ENCODE data around the gene FBXW9.
A peak's percentile ranks its signal among the peaks of the same experiment; 100 is the strongest.
"Not testable (repeated sequence)": the region's sequence is repeated elsewhere in the genome, so short reads cannot be mapped to it uniquely, and the experiment has no call there.

Gene FBXW9

GRCh38 chr19:12696366-12697335 is at the start of gene FBXW9:
Gene FBXW9 (minus strand): TSS chr19:12696631. CDS start chr19:12696581, 50 bp downstream.
- DNase-seq, result peak; percentile 96

DNA sequence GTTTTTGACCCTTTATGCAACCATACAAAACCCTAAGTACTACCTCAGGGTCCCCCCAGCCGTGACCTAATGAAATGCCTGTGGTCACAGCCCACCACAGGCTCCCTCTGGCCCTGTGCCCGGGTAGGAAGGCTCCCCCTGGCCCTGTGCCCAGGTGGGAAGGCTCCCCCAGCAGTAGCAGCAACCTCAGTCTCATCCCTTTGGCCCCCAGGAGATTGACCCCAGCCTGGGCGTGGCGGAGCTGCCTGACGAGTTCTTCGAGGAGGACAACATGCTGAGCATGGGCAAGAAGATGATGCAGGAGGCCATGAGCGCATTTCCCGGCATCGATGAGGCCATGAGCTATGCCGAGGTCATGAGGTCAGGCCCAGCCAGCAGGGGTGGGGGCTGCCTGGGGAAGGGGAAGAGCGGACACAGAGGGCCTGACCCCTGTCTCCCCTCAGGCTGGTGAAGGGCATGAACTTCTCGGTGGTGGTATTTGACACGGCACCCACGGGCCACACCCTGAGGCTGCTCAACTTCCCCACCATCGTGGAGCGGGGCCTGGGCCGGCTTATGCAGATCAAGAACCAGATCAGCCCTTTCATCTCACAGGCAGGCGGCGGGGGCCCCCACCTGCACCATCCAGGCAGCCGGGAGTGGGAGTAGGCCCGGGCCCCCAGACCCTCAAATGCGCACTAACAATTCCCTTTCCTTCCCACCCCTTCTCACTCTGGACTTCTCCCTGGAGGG is 48.9 kb upstream of the FBXW9 start:
- peak; percentile 29 for DNase-seq

GRCh38 chr19:12737835-12738351 is 41.5 kb upstream of the FBXW9 start:
- no peak for DNase-seq

DNA sequence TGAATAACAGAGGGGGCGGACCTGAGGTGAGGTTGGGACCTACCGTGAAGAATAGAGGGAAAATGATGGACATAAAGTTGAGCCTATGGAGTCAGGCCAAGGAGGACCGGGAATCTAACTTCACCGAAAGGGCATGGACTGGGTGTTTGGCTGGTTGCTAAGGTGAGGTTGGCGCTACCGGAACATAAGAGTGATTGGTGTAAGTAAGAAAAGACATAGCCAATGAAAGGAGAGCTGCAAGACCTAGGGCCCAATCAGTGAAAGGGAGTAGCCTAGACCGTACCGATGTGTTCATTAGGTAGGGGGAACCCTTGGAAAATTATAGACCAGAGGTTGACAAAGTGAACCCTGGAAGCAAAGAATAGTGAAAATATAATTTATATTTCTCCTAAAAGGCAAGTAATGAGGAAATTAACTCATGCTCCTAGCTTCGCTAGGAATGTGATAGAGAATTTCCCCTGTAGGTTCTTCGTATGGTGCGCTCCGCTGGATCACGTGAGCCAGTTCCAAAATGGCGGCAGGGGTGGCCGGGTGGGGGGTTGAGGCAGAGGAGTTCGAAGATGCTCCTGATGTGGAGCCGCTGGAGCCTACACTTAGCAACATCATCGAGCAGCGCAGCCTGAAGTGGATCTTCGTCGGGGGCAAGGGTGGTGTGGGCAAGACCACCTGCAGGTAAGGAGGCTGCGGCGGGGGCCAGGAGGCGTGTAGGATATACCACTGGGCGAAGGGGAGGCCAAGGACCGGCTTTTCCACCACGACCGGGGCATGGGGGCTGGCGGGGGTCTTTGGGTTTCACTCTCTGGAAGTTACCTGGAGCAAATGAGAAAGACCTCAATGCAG is 40.8 kb upstream of the FBXW9 start, which contains the start of gene GET3:
Gene GET3 (plus strand): TSS at position 503 of the 840 bp plus-strand sequence. CDS start 9 bp downstream, at position 512.
- peak; percentile 100 for DNase-seq

GRCh38 chr19:12733369-12734214 is 37.2 kb upstream of the FBXW9 start:
- DNase-seq, result peak; percentile 62

DNA sequence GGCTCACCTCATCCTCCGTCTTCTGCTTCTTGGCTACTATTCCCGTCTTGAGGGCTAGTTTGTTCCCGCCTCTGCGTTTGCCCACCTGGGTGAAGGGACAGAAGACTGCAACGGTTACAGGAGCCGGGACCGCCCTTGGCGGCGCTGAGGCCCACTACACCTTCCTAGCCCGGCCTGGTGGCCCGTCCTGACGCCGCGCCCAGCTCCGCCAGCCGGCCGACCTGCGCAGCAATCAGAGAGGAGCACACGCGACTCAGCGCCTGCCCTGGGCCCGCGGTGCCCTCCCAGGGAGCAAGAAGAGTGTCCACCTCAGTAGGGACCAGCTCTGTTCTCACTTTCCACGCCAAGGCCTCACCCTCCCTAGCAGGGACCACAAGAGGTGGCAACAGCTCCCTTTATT is 34.9 kb upstream of the FBXW9 start:
- DNase-seq, result no peak

- DNase-seq, result no peak
Observed at GRCh38 chr19:12730064-12730463, 33.6 kb upstream of the FBXW9 start.

GRCh38 chr19:12727745-12728433 is 31.5 kb upstream of the FBXW9 start:
- DNase-seq, result no peak

GRCh38 chr19:12726988-12727316 is 30.5 kb upstream of the FBXW9 start:
- no peak for DNase-seq

DNA sequence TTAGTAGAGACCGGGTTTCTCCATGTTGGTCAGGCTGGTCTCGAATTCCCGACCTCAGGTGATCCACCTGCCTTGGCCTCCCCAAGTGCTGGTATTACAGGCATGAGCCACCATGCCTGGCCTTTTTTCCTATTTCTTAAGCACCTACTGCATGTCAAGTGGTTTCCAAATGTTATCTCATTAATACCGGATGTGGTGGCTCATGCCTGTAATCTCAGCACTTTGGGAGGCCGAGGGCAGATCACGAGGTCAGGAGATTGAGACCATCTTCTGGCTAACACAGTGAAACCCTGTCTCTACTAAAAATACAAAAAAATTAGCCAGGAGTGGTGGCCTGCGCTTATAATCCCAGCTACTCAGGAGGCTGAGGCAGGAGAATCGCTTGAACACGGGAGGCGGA is 29.2 kb upstream of the FBXW9 start:
- DNase-seq, result not testable (repeated sequence)

DNA sequence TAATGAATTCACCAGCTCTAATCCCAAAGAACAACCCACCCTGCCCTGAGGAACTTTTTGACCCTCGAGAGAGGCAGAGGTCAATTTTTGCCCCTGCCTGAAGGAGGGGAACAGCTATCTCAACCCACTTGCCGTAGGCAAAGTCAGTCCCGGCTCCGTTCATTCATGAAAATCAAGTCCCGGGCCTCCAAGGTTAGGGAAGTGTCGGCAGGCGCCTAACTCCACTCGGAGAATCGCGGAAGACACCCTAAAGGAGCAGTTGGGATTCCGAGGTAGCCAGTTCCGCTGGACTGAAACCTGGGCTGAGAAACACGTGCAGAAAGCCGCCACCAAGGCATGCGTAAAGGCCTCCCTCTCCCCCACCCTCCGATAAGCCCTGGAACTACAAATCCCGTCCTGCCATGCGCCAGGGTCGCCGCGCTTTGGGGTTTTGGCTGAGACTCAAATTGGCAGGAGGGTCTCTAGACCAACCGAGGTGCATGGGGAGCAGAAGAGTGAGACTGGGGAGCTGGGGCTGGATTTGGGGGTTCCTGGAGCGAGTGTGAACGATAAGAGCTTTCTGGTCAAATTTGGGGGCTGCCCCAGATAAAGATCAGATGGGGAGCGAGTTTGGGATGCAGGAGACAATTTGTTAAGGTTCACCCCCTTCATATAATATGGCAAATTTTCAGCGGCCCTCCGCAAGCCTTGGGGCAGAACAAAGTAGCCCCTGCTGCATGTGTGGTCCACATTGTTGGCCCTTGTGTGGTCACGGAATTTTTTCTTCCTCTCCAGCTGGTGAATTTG is 27.4 kb upstream of the FBXW9 start, which contains the start of gene TNPO2:
Gene TNPO2 (minus strand): TSS at position 292 of the 786 bp plus-strand sequence. CDS start 2,955 bp downstream, outside the sequence.
- peak; percentile 70 for DNase-seq

DNA sequence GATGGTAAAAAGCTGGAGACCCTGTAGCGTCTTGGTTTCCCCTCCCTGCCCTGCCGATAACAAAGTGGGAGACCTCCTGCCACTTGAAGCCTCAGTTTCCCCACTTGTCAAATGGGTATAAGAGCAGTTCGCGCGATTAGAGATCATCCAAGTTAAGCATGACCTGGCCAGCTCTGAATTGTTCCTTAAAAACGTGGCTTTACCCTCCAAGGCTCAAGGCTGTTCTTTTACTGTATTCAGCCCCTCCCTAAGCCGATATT is 26.9 kb upstream of the FBXW9 start:
- no peak for DNase-seq

GRCh38 chr19:12722566-12723380 is 26.3 kb upstream of the FBXW9 start:
- peak; percentile 100 for DNase-seq

- DNase-seq, result peak; percentile 84
Observed at GRCh38 chr19:12721656-12722565, 25.5 kb upstream of the FBXW9 start.

- DNase-seq, result no peak
Observed at GRCh38 chr19:12720851-12721655, 24.6 kb upstream of the FBXW9 start.

DNA sequence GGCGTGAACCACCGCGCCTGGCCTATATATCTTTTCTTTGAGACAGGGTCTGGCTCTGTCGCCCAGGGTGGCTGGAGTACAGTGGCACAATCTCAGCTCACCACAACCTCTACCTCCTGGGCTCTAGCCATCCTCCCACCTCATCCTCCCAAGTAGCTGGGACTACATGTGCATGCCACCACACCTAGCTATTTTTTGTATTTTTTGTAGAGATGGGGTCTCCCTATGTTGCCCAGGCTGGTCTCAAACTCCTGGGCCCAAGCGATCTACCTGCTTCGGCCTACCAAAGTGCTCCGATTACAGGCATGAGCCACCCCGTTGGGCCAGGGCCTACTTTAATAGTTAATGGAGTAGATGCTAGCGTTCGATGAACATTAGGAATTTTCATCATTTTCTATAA is 23.9 kb upstream of the FBXW9 start:
- DNase-seq, result no peak

DNA sequence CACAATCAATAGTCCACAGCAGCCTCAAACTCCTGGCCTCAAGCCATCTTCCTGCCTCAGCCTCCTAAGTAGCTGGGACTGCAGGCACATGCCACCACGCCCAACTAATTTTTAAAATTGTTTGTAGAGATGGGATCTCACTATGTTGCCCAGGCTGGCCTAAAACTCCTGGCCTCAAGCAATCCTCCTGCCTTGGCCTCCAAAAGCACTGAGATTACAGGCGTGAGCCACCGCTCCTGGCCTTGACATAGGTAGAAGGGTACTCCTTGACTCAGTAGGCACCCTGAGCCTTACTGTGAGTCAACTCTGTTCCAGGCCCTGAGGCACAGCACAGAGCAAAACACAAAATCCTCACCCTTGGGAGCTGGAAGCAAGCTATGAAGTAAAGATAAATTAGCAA is 19.5 kb upstream of the FBXW9 start:
- DNase-seq, result no peak

Measured in fibroblast of skin of right biceps (primary cell).